Vagina (tissue), 2 donors: ENCODE data around the gene DNAJA2. TPM values are rescaled to one million over a fixed set of nuclear protein-coding genes. Genes with fewer than 3 reads are reported as not detected.

Source experiments
- DNase-seq, 2 donors: peaks; one replicate each; pipeline ENCODE4 v3.0.0-alpha.2; 2017; ENCODE audit errors: extremely low spot score in 2 of 2
- H3K27ac ChIP-seq: fragments of 200-600 bp; sonication (generic); one replicate; pipeline ENCODE4 v1.5.1; 2019
- H3K27me3 ChIP-seq: fragments of 200-600 bp; sonication (generic); one replicate; pipeline ENCODE4 v1.5.1; 2019
- H3K36me3 ChIP-seq, 2 donors: fragments of 200-600 bp; sonication (generic); one replicate each; pipeline ENCODE4 v1.5.1; 2017 to 2019
- H3K4me1 ChIP-seq: fragments of 200-600 bp; sonication (generic); one replicate; pipeline ENCODE4 v1.5.1; 2019
- H3K4me3 ChIP-seq, 2 donors: fragments of 200-600 bp; sonication (generic); 1 replicate in 1 of 2; 2 replicates in 1 of 2; pipeline ENCODE4 v1.5.1; 2016 to 2019
- H3K9me3 ChIP-seq: fragments of 200-600 bp; sonication (generic); one replicate; pipeline ENCODE4 v1.5.1; 2019
- POLR2A ChIP-seq, 2 donors: fragments of 450-650 bp; IDR thresholded peaks; one replicate each; pipeline ENCODE4 v1.6.1; 2017; ENCODE audit warnings: antibody characterized with exemption in 2 of 2, mild to moderate bottlenecking in 2 of 2, moderate library complexity in 2 of 2
- POLR2AphosphoS5 ChIP-seq, 2 donors: sonication (generic); formaldehyde crosslinking; IDR thresholded peaks; one replicate each; pipeline ENCODE4 v1.9.0; 2017; ENCODE audit warnings: antibody characterized with exemption in 2 of 2, mild to moderate bottlenecking in 2 of 2, low read depth in 1 of 2; ENCODE audit not compliant: insufficient read depth in 1 of 2
- intact Hi-C: fragments of 100-400 bp; cut with DNase I; formaldehyde crosslinking; loops from one replicate; pipeline ENCODE4 v1.15.1; 2023
- total RNA-seq: library from RNA; depleted of rRNA; stranded (reverse); fragments of >200 nt; gene quantifications from one replicate; pipeline ENCODE4 v1.2.3, GENCODE V29; 2016
- TF ChIP-seq, protein P1 (sequence below), 3 experiments: fragments of 450-650 bp in 2 of 3; fragments of 200-600 bp in 1 of 3; sonication (generic) in 1 of 3; IDR thresholded peaks; one replicate each; pipeline ENCODE4 v1.5.1; 2017 to 2019; ENCODE audit warnings: antibody characterized with exemption in 3 of 3, mild to moderate bottlenecking in 2 of 3, moderate library complexity in 2 of 3

The DNAJA2 gene
- total RNA-seq, 1 donor from 2014 or later, result 38.3 TPM

GRCh38 chr16:46961373-46962353, 11.8 kb downstream of the DNAJA2 start:
- no peak overlapping the region for H3K27ac ChIP-seq
- no peaks in the 10 kb centered on the region for H3K27me3 ChIP-seq
- H3K9me3 ChIP-seq, result no peaks in the 10 kb centered on the region
- TF ChIP-seq POLR2A (IDR thresholded peaks at IDR 0.05) (no peak), POLR2AphosphoS5 (IDR thresholded peaks at IDR 0.05; ENCODE audit: insufficient read depth in 1 of 2, low read depth in 1 of 2) (no peak)
- TF ChIP-seq, protein P1, sequence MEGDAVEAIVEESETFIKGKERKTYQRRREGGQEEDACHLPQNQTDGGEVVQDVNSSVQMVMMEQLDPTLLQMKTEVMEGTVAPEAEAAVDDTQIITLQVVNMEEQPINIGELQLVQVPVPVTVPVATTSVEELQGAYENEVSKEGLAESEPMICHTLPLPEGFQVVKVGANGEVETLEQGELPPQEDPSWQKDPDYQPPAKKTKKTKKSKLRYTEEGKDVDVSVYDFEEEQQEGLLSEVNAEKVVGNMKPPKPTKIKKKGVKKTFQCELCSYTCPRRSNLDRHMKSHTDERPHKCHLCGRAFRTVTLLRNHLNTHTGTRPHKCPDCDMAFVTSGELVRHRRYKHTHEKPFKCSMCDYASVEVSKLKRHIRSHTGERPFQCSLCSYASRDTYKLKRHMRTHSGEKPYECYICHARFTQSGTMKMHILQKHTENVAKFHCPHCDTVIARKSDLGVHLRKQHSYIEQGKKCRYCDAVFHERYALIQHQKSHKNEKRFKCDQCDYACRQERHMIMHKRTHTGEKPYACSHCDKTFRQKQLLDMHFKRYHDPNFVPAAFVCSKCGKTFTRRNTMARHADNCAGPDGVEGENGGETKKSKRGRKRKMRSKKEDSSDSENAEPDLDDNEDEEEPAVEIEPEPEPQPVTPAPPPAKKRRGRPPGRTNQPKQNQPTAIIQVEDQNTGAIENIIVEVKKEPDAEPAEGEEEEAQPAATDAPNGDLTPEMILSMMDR (IDR thresholded peaks at IDR 0.05), result no peak
- peaks cover 0 to 88% of the 10 kb centered on the region in 2 donors for H3K36me3 ChIP-seq
- no peak for DNase-seq
- H3K4me3 ChIP-seq, result no peak overlapping the region
- intact Hi-C loops, result no loop called here
- H3K4me1 ChIP-seq, result peaks cover 14% of the 10 kb centered on the region

- Histone ChIP-seq H3K4me1 (no peaks in the 10 kb centered on the region), H3K27ac (no peak overlapping the region), H3K36me3 (peaks cover 0 to 30% of the 10 kb centered on the region in 2 donors), H3K27me3 (no peaks in the 10 kb centered on the region), H3K9me3 (no peaks in the 10 kb centered on the region), H3K4me3 (no peak overlapping the region)
- TF ChIP-seq POLR2A (IDR thresholded peaks at IDR 0.05) (no peak), POLR2AphosphoS5 (IDR thresholded peaks at IDR 0.05; ENCODE audit: insufficient read depth in 1 of 2, low read depth in 1 of 2) (no peak)
- TF ChIP-seq, protein P1 (IDR thresholded peaks at IDR 0.05), result no peak
- intact Hi-C loops, result no loop called here
- no peak for DNase-seq
Observed at GRCh38 chr16:46954562-46954961, 18.9 kb downstream of the DNAJA2 start.

DNA sequence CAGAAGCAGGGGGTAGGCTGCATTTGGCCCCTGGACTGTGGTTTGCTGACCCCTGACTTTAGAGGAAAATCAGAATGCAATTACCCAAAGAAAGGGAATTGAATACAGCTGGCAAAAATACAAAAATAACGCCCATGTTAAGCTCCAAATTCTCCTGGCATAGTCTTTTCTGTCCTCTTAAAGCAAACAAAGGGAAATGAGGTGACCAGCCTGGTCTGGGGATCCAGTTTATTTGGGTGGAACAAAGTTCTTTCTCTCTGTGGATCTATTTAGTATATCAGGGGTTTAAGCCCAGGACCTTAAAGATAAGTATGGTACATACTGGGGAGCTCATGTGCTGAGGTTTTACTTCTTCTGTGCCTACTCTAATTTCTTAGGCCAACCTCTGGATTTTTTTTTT, 23.5 kb downstream of the DNAJA2 start:
- intact Hi-C loops, result no loop called here
- Histone ChIP-seq H3K27me3 (no peaks in the 10 kb centered on the region), H3K4me1 (no peaks in the 10 kb centered on the region), H3K36me3 (no peaks in the 10 kb centered on the region), H3K4me3 (no peak overlapping the region), H3K9me3 (no peaks in the 10 kb centered on the region), H3K27ac (no peak overlapping the region)
- no peak for DNase-seq
- TF ChIP-seq POLR2A (IDR thresholded peaks at IDR 0.05), result no peak
- TF ChIP-seq POLR2AphosphoS5 (IDR thresholded peaks at IDR 0.05; ENCODE audit: insufficient read depth in 1 of 2, low read depth in 1 of 2), result no peak
- TF ChIP-seq, protein P1 (IDR thresholded peaks at IDR 0.05), result no peak

GRCh38 chr16:46949241-46949892, 24.1 kb downstream of the DNAJA2 start:
- no peaks in the 10 kb centered on the region for H3K4me1 ChIP-seq
- H3K27ac ChIP-seq, result no peak overlapping the region
- DNase-seq, result no peak
- intact Hi-C loops, result no loop called here
- H3K9me3 ChIP-seq, result no peaks in the 10 kb centered on the region
- no peaks in the 10 kb centered on the region for H3K27me3 ChIP-seq
- TF ChIP-seq, protein P1 (IDR thresholded peaks at IDR 0.05), result no peak
- no peak for TF ChIP-seq POLR2AphosphoS5 (IDR thresholded peaks at IDR 0.05; ENCODE audit: insufficient read depth in 1 of 2, low read depth in 1 of 2)
- no peak for TF ChIP-seq POLR2A (IDR thresholded peaks at IDR 0.05)
- H3K36me3 ChIP-seq, result no peaks in the 10 kb centered on the region
- H3K4me3 ChIP-seq, result no peak overlapping the region
